NB4 (cell line): ENCODE data around the gene IQCN.

Source experiments
- MAX ChIP-seq: IDR thresholded peaks from 2 replicates; pipeline ENCODE4 v1.6.1; 2011; ENCODE audit warnings: low read depth, low read length
- MYC ChIP-seq: IDR thresholded peaks from 2 replicates; pipeline ENCODE4 v1.6.1; 2011; ENCODE audit warnings: low read depth, low read length
- POLR2A ChIP-seq: IDR thresholded peaks from 2 replicates; pipeline ENCODE4 v1.6.1; 2011; ENCODE audit warnings: mild to moderate bottlenecking; ENCODE audit not compliant: insufficient read length; ENCODE audit errors: extremely low read depth
- TF ChIP-seq, protein P1 (sequence below): IDR thresholded peaks from one replicate; pipeline ENCODE4 v1.5.1; 2012; ENCODE audit warnings: low read depth, low read length

GRCh38 chr19:18307271-18307681, 33.0 kb upstream of the IQCN start:
- TF ChIP-seq, protein P1, sequence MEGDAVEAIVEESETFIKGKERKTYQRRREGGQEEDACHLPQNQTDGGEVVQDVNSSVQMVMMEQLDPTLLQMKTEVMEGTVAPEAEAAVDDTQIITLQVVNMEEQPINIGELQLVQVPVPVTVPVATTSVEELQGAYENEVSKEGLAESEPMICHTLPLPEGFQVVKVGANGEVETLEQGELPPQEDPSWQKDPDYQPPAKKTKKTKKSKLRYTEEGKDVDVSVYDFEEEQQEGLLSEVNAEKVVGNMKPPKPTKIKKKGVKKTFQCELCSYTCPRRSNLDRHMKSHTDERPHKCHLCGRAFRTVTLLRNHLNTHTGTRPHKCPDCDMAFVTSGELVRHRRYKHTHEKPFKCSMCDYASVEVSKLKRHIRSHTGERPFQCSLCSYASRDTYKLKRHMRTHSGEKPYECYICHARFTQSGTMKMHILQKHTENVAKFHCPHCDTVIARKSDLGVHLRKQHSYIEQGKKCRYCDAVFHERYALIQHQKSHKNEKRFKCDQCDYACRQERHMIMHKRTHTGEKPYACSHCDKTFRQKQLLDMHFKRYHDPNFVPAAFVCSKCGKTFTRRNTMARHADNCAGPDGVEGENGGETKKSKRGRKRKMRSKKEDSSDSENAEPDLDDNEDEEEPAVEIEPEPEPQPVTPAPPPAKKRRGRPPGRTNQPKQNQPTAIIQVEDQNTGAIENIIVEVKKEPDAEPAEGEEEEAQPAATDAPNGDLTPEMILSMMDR, result no peak
- no peak for TF ChIP-seq POLR2A
- no peak for TF ChIP-seq MYC
- no peak for TF ChIP-seq MAX
